ENCODE results near the gene PCBP3.

Gene PCBP3

GRCh38 chr21:45861156-45861870 is 217.8 kb downstream of the PCBP3 start:
- DNase-seq (ENCODE audit: low spot score), result no peak

- no peak for DNase-seq (ENCODE audit: low spot score)
Measured at GRCh38 chr21:45862543-45863207, 219.2 kb downstream of the PCBP3 start.

GRCh38 chr21:45863267-45863666 is 219.7 kb downstream of the PCBP3 start:
- no peak for DNase-seq (ENCODE audit: low spot score)

GRCh38 chr21:45863751-45864150 is 220.2 kb downstream of the PCBP3 start:
- no peak for DNase-seq (ENCODE audit: low spot score)

- DNase-seq (ENCODE audit: low spot score), result no peak
Measured at GRCh38 chr21:45864436-45864835, 220.9 kb downstream of the PCBP3 start.

GRCh38 chr21:45865106-45865835 is 221.7 kb downstream of the PCBP3 start:
- DNase-seq (ENCODE audit: low spot score), result no peak

- DNase-seq (ENCODE audit: low spot score), result no peak
Measured at GRCh38 chr21:45866551-45866950, 223.0 kb downstream of the PCBP3 start.

- no peak for DNase-seq (ENCODE audit: low spot score)
Measured at GRCh38 chr21:45867041-45867666, 223.6 kb downstream of the PCBP3 start.

GRCh38 chr21:45867671-45868081 is 224.2 kb downstream of the PCBP3 start:
- DNase-seq (ENCODE audit: low spot score), result no peak

- DNase-seq (ENCODE audit: low spot score), result no peak
Measured at GRCh38 chr21:45868086-45868485, 224.6 kb downstream of the PCBP3 start.

GRCh38 chr21:45868488-45868887 is 225.0 kb downstream of the PCBP3 start:
- no peak for DNase-seq (ENCODE audit: low spot score)

GRCh38 chr21:45869121-45870007 is 225.8 kb downstream of the PCBP3 start:
- DNase-seq (ENCODE audit: low spot score), result no peak

GRCh38 chr21:45870421-45870820 is 226.9 kb downstream of the PCBP3 start:
- DNase-seq (ENCODE audit: low spot score), result no peak

GRCh38 chr21:45870851-45871615 is 227.5 kb downstream of the PCBP3 start:
- no peak for DNase-seq (ENCODE audit: low spot score)

GRCh38 chr21:45871616-45872236 is 228.2 kb downstream of the PCBP3 start:
- no peak for DNase-seq (ENCODE audit: low spot score)

- no peak for DNase-seq (ENCODE audit: low spot score)
Measured at GRCh38 chr21:45872471-45872870, 228.9 kb downstream of the PCBP3 start.

GRCh38 chr21:45872902-45873301 is 229.4 kb downstream of the PCBP3 start:
- no peak for DNase-seq (ENCODE audit: low spot score)

GRCh38 chr21:45873418-45873817 is 229.9 kb downstream of the PCBP3 start:
- no peak for DNase-seq (ENCODE audit: low spot score)

GRCh38 chr21:45873866-45874265 is 230.3 kb downstream of the PCBP3 start:
- no peak for DNase-seq (ENCODE audit: low spot score)

GRCh38 chr21:45874716-45875415 is 231.3 kb downstream of the PCBP3 start:
- DNase-seq (ENCODE audit: low spot score), result no peak
